Breast epithelium (tissue), 3 donors: Measurements from ENCODE around the gene ANO8.

Experiments
- POLR2A ChIP-seq: fragments of 450-650 bp; IDR thresholded peaks from one replicate; pipeline ENCODE4 v1.6.1; 2016; ENCODE audit warnings: antibody characterized with exemption, mild to moderate bottlenecking, moderate library complexity
- POLR2AphosphoS5 ChIP-seq, 3 donors: sonication (generic); formaldehyde crosslinking; IDR thresholded peaks; one replicate each; pipeline ENCODE4 v1.6.1; 2017; ENCODE audit warnings: antibody characterized with exemption in 3 of 3
- TF ChIP-seq, protein P1 (sequence below), 3 donors: fragments of 450-650 bp; IDR thresholded peaks; one replicate each; pipeline ENCODE4 v1.5.1; 2016 to 2017; ENCODE audit warnings: antibody characterized with exemption in 3 of 3, mild to moderate bottlenecking in 3 of 3, moderate library complexity in 3 of 3

DNA sequence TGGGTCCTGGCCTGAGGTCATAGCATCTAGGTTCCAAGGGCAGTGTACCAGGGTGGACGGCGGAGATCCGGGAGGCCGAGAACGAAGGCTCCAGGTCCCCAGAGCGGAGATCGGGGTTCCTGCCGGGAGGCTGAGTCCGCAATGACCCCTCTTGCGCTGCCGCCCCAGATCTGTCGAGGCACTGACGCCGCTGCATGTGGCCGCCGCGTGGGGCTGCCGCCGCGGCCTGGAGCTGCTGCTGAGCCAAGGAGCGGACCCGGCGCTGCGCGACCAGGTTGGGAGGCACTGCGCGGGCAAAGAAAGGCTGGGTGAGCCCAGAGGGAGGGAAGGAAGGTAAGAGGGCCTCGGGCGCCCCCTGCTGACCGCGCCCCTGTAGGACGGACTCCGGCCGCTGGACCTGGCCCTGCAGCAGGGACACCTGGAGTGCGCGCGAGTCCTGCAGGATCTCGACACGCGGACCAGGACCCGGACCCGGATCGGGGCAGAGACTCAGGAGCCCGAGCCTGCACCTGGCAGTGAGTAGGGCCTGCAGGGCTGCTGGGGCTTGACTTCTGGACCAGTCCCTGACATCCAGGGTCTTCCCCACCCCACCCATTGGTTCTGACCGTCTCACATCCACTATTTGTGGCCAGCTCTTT is 52.0 kb downstream of the ANO8 start:
- TF ChIP-seq, protein P1, sequence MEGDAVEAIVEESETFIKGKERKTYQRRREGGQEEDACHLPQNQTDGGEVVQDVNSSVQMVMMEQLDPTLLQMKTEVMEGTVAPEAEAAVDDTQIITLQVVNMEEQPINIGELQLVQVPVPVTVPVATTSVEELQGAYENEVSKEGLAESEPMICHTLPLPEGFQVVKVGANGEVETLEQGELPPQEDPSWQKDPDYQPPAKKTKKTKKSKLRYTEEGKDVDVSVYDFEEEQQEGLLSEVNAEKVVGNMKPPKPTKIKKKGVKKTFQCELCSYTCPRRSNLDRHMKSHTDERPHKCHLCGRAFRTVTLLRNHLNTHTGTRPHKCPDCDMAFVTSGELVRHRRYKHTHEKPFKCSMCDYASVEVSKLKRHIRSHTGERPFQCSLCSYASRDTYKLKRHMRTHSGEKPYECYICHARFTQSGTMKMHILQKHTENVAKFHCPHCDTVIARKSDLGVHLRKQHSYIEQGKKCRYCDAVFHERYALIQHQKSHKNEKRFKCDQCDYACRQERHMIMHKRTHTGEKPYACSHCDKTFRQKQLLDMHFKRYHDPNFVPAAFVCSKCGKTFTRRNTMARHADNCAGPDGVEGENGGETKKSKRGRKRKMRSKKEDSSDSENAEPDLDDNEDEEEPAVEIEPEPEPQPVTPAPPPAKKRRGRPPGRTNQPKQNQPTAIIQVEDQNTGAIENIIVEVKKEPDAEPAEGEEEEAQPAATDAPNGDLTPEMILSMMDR (IDR thresholded peaks at IDR 0.05), result peak; percentile 89 to 93 (median 92)
- TF ChIP-seq POLR2A (no peak), POLR2AphosphoS5 (IDR thresholded peaks at IDR 0.05) (peak in 1 of 3 donors; percentile 13)
